ENCODE results near the gene IL12B.
A peak's percentile ranks its signal among the peaks of the same experiment; 100 is the strongest.

Gene IL12B

GRCh38 chr5:159341145-159341544, 10.9 kb upstream of the IL12B start:
- Mint-ChIP-seq H3K27ac (no peak overlapping the region), H3K4me1 (peaks cover 65% of the 10 kb centered on the region), H3K36me3 (ENCODE audit: low read depth) (no peaks in the 10 kb centered on the region), H3K9me3 (no peaks in the 10 kb centered on the region), H3K4me3 (no peak overlapping the region), H3K27me3 (no peaks in the 10 kb centered on the region)
- DNase-seq (no peak), ATAC-seq (no peak)

GRCh38 chr5:159340511-159340910, 10.2 kb upstream of the IL12B start:
- Mint-ChIP-seq H3K9me3 (no peaks in the 10 kb centered on the region), H3K4me1 (peaks cover 65% of the 10 kb centered on the region), H3K36me3 (ENCODE audit: low read depth) (no peaks in the 10 kb centered on the region), H3K4me3 (no peak overlapping the region), H3K27me3 (no peaks in the 10 kb centered on the region), H3K27ac (no peak overlapping the region)
- peak; percentile 21 for ATAC-seq
- peak; percentile 20 for DNase-seq

- no peaks in the 10 kb centered on the region for H3K36me3 Mint-ChIP-seq (ENCODE audit: low read depth)
- no peak for ATAC-seq
- no peaks in the 10 kb centered on the region for H3K27me3 Mint-ChIP-seq
- no peak overlapping the region for H3K4me3 Mint-ChIP-seq
- peaks cover 65% of the 10 kb centered on the region for H3K4me1 Mint-ChIP-seq
- no peaks in the 10 kb centered on the region for H3K9me3 Mint-ChIP-seq
- H3K27ac Mint-ChIP-seq, result peak overlapping the region; percentile 4
- DNase-seq, result no peak
These were observed 9.2 kb upstream of the IL12B start for GRCh38 chr5:159339460-159339859.

- ATAC-seq, result no peak
- Mint-ChIP-seq H3K27ac (peak overlapping the region; percentile 4), H3K36me3 (ENCODE audit: low read depth) (no peaks in the 10 kb centered on the region), H3K9me3 (no peaks in the 10 kb centered on the region), H3K27me3 (no peaks in the 10 kb centered on the region), H3K4me1 (peaks cover 57% of the 10 kb centered on the region), H3K4me3 (no peak overlapping the region)
- DNase-seq, result no peak
These were observed 7.8 kb upstream of the IL12B start for GRCh38 chr5:159338118-159338517.

GRCh38 chr5:159337016-159337955, 7.0 kb upstream of the IL12B start:
- ATAC-seq, result peak; percentile 82
- Mint-ChIP-seq H3K9me3 (no peaks in the 10 kb centered on the region), H3K27me3 (peaks cover 3% of the 10 kb centered on the region), H3K36me3 (ENCODE audit: low read depth) (no peaks in the 10 kb centered on the region), H3K4me1 (peaks cover 58% of the 10 kb centered on the region), H3K27ac (peak overlapping the region; percentile 4), H3K4me3 (peak overlapping the region; percentile 19)
- DNase-seq, result peak; percentile 33

GRCh38 chr5:159336586-159336985, 6.3 kb upstream of the IL12B start:
- H3K27ac Mint-ChIP-seq, result peak overlapping the region; percentile 11
- H3K36me3 Mint-ChIP-seq (ENCODE audit: low read depth), result no peaks in the 10 kb centered on the region
- no peak for ATAC-seq
- DNase-seq, result no peak
- H3K27me3 Mint-ChIP-seq, result peaks cover 3% of the 10 kb centered on the region
- H3K9me3 Mint-ChIP-seq, result no peaks in the 10 kb centered on the region
- H3K4me3 Mint-ChIP-seq, result no peak overlapping the region
- H3K4me1 Mint-ChIP-seq, result peaks cover 58% of the 10 kb centered on the region

- no peak overlapping the region for H3K27ac Mint-ChIP-seq
- H3K4me1 Mint-ChIP-seq, result peaks cover 46% of the 10 kb centered on the region
- DNase-seq (no peak), ATAC-seq (no peak)
- no peaks in the 10 kb centered on the region for H3K9me3 Mint-ChIP-seq
- H3K4me3 Mint-ChIP-seq, result no peak overlapping the region
- peaks cover 5% of the 10 kb centered on the region for H3K27me3 Mint-ChIP-seq
- no peaks in the 10 kb centered on the region for H3K36me3 Mint-ChIP-seq (ENCODE audit: low read depth)
These were observed 3.2 kb upstream of the IL12B start for GRCh38 chr5:159333545-159333925.

- no peak for DNase-seq
These were observed 2.7 kb upstream of the IL12B start for GRCh38 chr5:159332800-159333544.

GRCh38 chr5:159331093-159331973, 1.0 kb upstream of the IL12B start:
- ATAC-seq (peak; percentile 82), DNase-seq (peak; percentile 85)
- peak overlapping the region; percentile 68 for H3K4me3 Mint-ChIP-seq
- H3K9me3 Mint-ChIP-seq, result no peaks in the 10 kb centered on the region
- peaks cover 6% of the 10 kb centered on the region for H3K27me3 Mint-ChIP-seq
- H3K4me1 Mint-ChIP-seq, result peaks cover 25% of the 10 kb centered on the region
- no peaks in the 10 kb centered on the region for H3K36me3 Mint-ChIP-seq (ENCODE audit: low read depth)
- H3K27ac Mint-ChIP-seq, result no peak overlapping the region

More at GRCh38 chr5:159332800-159333544, 2.7 kb upstream of the IL12B start:
- no peak for ATAC-seq
- H3K27me3 Mint-ChIP-seq, result peaks cover 5% of the 10 kb centered on the region
- no peaks in the 10 kb centered on the region for H3K36me3 Mint-ChIP-seq (ENCODE audit: low read depth)
- H3K4me1 Mint-ChIP-seq, result peaks cover 41% of the 10 kb centered on the region
- no peak overlapping the region for H3K27ac Mint-ChIP-seq
- H3K9me3 Mint-ChIP-seq, result no peaks in the 10 kb centered on the region
- H3K4me3 Mint-ChIP-seq, result no peak overlapping the region

GRCh38 chr5:159324986-159325385, 5.3 kb downstream of the IL12B start:
- Mint-ChIP-seq H3K36me3 (ENCODE audit: low read depth) (no peaks in the 10 kb centered on the region), H3K4me3 (no peak overlapping the region), H3K9me3 (no peaks in the 10 kb centered on the region), H3K4me1 (no peaks in the 10 kb centered on the region), H3K27me3 (peaks cover 3% of the 10 kb centered on the region), H3K27ac (no peak overlapping the region)
- ATAC-seq (no peak), DNase-seq (no peak)

GRCh38 chr5:159324102-159324755, 6.1 kb downstream of the IL12B start:
- Mint-ChIP-seq H3K27me3 (peaks cover 1% of the 10 kb centered on the region), H3K36me3 (ENCODE audit: low read depth) (no peaks in the 10 kb centered on the region), H3K9me3 (no peaks in the 10 kb centered on the region), H3K4me1 (no peaks in the 10 kb centered on the region), H3K27ac (no peak overlapping the region), H3K4me3 (no peak overlapping the region)
- no peak for ATAC-seq
- DNase-seq, result no peak

GRCh38 chr5:159322180-159322579, 8.1 kb downstream of the IL12B start:
- no peaks in the 10 kb centered on the region for H3K36me3 Mint-ChIP-seq (ENCODE audit: low read depth)
- no peak overlapping the region for H3K4me3 Mint-ChIP-seq
- peaks cover 1% of the 10 kb centered on the region for H3K27me3 Mint-ChIP-seq
- no peak for DNase-seq
- no peaks in the 10 kb centered on the region for H3K9me3 Mint-ChIP-seq
- ATAC-seq, result no peak
- no peak overlapping the region for H3K27ac Mint-ChIP-seq
- no peaks in the 10 kb centered on the region for H3K4me1 Mint-ChIP-seq

GRCh38 chr5:159319832-159320231, 10.5 kb downstream of the IL12B start:
- Mint-ChIP-seq H3K9me3 (no peaks in the 10 kb centered on the region), H3K27ac (no peak overlapping the region), H3K4me3 (no peak overlapping the region), H3K36me3 (ENCODE audit: low read depth) (no peaks in the 10 kb centered on the region), H3K27me3 (no peaks in the 10 kb centered on the region), H3K4me1 (no peaks in the 10 kb centered on the region)
- no peak for ATAC-seq
- DNase-seq, result no peak

GRCh38 chr5:159319363-159319762, 10.9 kb downstream of the IL12B start:
- DNase-seq (no peak), ATAC-seq (no peak)
- H3K27ac Mint-ChIP-seq, result no peak overlapping the region
- H3K4me1 Mint-ChIP-seq, result no peaks in the 10 kb centered on the region
- no peaks in the 10 kb centered on the region for H3K27me3 Mint-ChIP-seq
- no peak overlapping the region for H3K4me3 Mint-ChIP-seq
- H3K36me3 Mint-ChIP-seq (ENCODE audit: low read depth), result no peaks in the 10 kb centered on the region
- H3K9me3 Mint-ChIP-seq, result no peaks in the 10 kb centered on the region

All from activated naive CD8-positive, alpha-beta T cell treated with anti-CD3 and anti-CD28 coated beads, Interleukin-2, amount 50 U/mL, for 24 hours (primary cell).